HEK293 (cell line): Measurements from ENCODE around the gene ENC1.

Experiments
- CTCF ChIA-PET: fragments of 350-600 bp; formaldehyde crosslinking; extraction: SDS; loops from one replicate; lab custom pipeline; 2021; ENCODE audit warnings: antibody characterized with exemption; lab: Yijun Ruan, JAX
- POLR2A ChIA-PET: fragments of 300-600 bp; formaldehyde crosslinking; extraction: SDS; loops from one replicate; lab custom pipeline; 2020; ENCODE audit warnings: antibody characterized with exemption, inconsistent platforms; lab: Yijun Ruan, JAX
- H3K27ac ChIP-seq: fragments of 200-500 bp; sonication (Bioruptor generic); 2 replicates; pipeline ENCODE4 v1.5.1; 2014; ENCODE audit warnings: low read depth, low read length, control low read depth, inconsistent platforms; ENCODE audit errors: extremely low read depth
- H3K36me3 ChIP-seq, 2 experiments: fragments of 200-500 bp in 1 of 2; sonication (Bioruptor generic) in 1 of 2; 1 replicate in 1 of 2; 2 replicates in 1 of 2; pipeline ENCODE4 v1.5.1; 2014 to 2017; ENCODE audit warnings: inconsistent platforms in 2 of 2, low read length in 2 of 2; ENCODE audit not compliant: control insufficient read depth in 2 of 2, insufficient read depth in 1 of 2
- H3K4me1 ChIP-seq: fragments of 200-500 bp; sonication (Bioruptor generic); 2 replicates; pipeline ENCODE4 v1.5.1; 2014; ENCODE audit warnings: mild to moderate bottlenecking, low read length, inconsistent platforms; ENCODE audit not compliant: control insufficient read depth, insufficient read depth
- H3K4me3 ChIP-seq: 2 replicates; pipeline ENCODE4 v1.5.1; 2011; ENCODE audit warnings: low read depth, mild to moderate bottlenecking, control low read depth, low read length, moderate library complexity
- H3K9me3 ChIP-seq: fragments of 200-500 bp; sonication (Bioruptor generic); 2 replicates; pipeline ENCODE4 v1.5.1; 2014; ENCODE audit warnings: low read depth, low read length, inconsistent platforms; ENCODE audit not compliant: control insufficient read depth, insufficient read depth
- GLIS1 ChIP-seq: fragments of 450-650 bp; formaldehyde crosslinking; IDR thresholded peaks from 2 replicates; pipeline ENCODE4 v1.5.1; 2016; ENCODE audit warnings: missing biosample characterization, missing genetic modification characterization
- KLF10 ChIP-seq: fragments of 450-650 bp; IDR thresholded peaks from 2 replicates; pipeline ENCODE4 v1.5.1; 2018; ENCODE audit warnings: missing biosample characterization, mild to moderate bottlenecking, missing genetic modification characterization
- OSR2 ChIP-seq: fragments of 450-650 bp; formaldehyde crosslinking; IDR thresholded peaks from 2 replicates; pipeline ENCODE4 v1.5.1; 2016; ENCODE audit warnings: missing biosample characterization, missing genetic modification characterization
- PRDM2 ChIP-seq: fragments of 450-650 bp; formaldehyde crosslinking; IDR thresholded peaks from 2 replicates; pipeline ENCODE4 v1.5.1; 2016; ENCODE audit warnings: missing biosample characterization, missing genetic modification characterization, borderline replicate concordance
- PRDM6 ChIP-seq: fragments of 450-650 bp; formaldehyde crosslinking; IDR thresholded peaks from 2 replicates; pipeline ENCODE4 v1.5.1; 2017; ENCODE audit warnings: missing biosample characterization, missing genetic modification characterization
- ZBTB10 ChIP-seq: fragments of 450-650 bp; formaldehyde crosslinking; IDR thresholded peaks from 2 replicates; pipeline ENCODE4 v1.5.1; 2016; ENCODE audit warnings: missing biosample characterization, missing genetic modification characterization
- ZNF146 ChIP-seq: fragments of 450-650 bp; formaldehyde crosslinking; IDR thresholded peaks from 2 replicates; pipeline ENCODE4 v1.5.1; 2016; ENCODE audit warnings: missing biosample characterization, missing genetic modification characterization
- ZNF366 ChIP-seq: fragments of 450-650 bp; formaldehyde crosslinking; conservative IDR thresholded peaks from 2 replicates; pipeline ENCODE4 v1.5.1; 2016; ENCODE audit warnings: missing biosample characterization, missing genetic modification characterization
- ZNF433 ChIP-seq: fragments of 450-650 bp; formaldehyde crosslinking; IDR thresholded peaks from 2 replicates; pipeline ENCODE4 v1.5.1; 2016; ENCODE audit warnings: missing biosample characterization, missing genetic modification characterization, low read depth
- ZNF629 ChIP-seq: fragments of 450-650 bp; formaldehyde crosslinking; IDR thresholded peaks from 2 replicates; pipeline ENCODE4 v1.5.1; 2017; ENCODE audit warnings: missing biosample characterization, missing genetic modification characterization
- ZNF639 ChIP-seq: fragments of 450-650 bp; formaldehyde crosslinking; IDR thresholded peaks from 2 replicates; pipeline ENCODE4 v1.5.1; 2016; ENCODE audit warnings: missing biosample characterization, missing genetic modification characterization
- ZNF645 ChIP-seq: fragments of 450-650 bp; formaldehyde crosslinking; IDR thresholded peaks from 2 replicates; pipeline ENCODE4; 2016; ENCODE audit warnings: missing biosample characterization, missing genetic modification characterization

ENC1 gene

GRCh38 chr5:74608736-74609601, 31.6 kb downstream of the ENC1 start:
- peaks cover 8% of the 10 kb centered on the region for H3K4me1 ChIP-seq
- no peak overlapping the region; the same call in 1 of the 2 replicates for H3K27ac ChIP-seq
- CTCF ChIA-PET = no interaction called here
- H3K9me3 ChIP-seq = no peaks in the 10 kb centered on the region
- peak; percentile 25; the same call in 1 of the 2 replicates for TF ChIP-seq ZNF639 (tag by site-specific recombination)
- 0 out of 2 replicates have a peak, but pooled peaks have one; percentile 10 for TF ChIP-seq ZNF366
- TF ChIP-seq ZNF629 = peak; percentile 44; the same call in 1 of the 2 replicates
- TF ChIP-seq ZNF433 = no peak
- no peak for TF ChIP-seq ZNF645 (tag by site-specific recombination)
- TF ChIP-seq OSR2 (tag by site-specific recombination) = 0 out of 2 replicates have a peak, but pooled peaks have one; percentile 12
- TF ChIP-seq GLIS1 (tag by site-specific recombination) = peak; percentile 12; the same call in 1 of the 2 replicates
- peak; percentile 73 for TF ChIP-seq PRDM6 (tag by site-specific recombination)
- TF ChIP-seq, all 188 proteins: peak for 6
- Histone ChIP-seq H3K36me3 (no peaks in the 10 kb centered on the region), H3K4me3 (no peak overlapping the region)
- POLR2A ChIA-PET = interaction anchor here (1.3 kb wide), 1 partner anchor 17 kb away, joined by 3 read pairs; no protein-coding TSS in a partner anchor

GRCh38 chr5:74605759-74606158, 34.8 kb downstream of the ENC1 start:
- TF ChIP-seq KLF10 = no peak
- TF ChIP-seq ZBTB10 (tag by site-specific recombination) = no peak
- TF ChIP-seq PRDM2 (tag by site-specific recombination) = no peak
- TF ChIP-seq ZNF146 (tag by site-specific recombination) = no peak
- H3K27ac ChIP-seq = no peak overlapping the region
- H3K36me3 ChIP-seq = no peaks in the 10 kb centered on the region
- H3K4me3 ChIP-seq = no peak overlapping the region
- H3K9me3 ChIP-seq = no peaks in the 10 kb centered on the region
- CTCF ChIA-PET = no interaction called here
- POLR2A ChIA-PET = no interaction called here
- H3K4me1 ChIP-seq = peaks cover 8% of the 10 kb centered on the region
